PC-3 (cell line): ENCODE results near the gene GCG. TPM values are rescaled to one million over a fixed set of nuclear protein-coding genes. Genes with fewer than 3 reads are reported as not detected.

ENCODE experiments used
- ATAC-seq: fragments of 200-7000 bp; cut with Tn5 transposase; 2 replicates; pipeline ENCODE4 v1.9.1; 2020; ENCODE audit warnings: mild to moderate bottlenecking, moderate library complexity
- BruUV-seq: library from RNA; stranded (reverse); fragments of 400-500 nt; replicated peaks from 2 replicates; lab custom pipeline; 2021; lab: Mats Ljungman, UMichigan
- CTCF ChIA-PET: fragments of 300-600 bp; sonication (Branson Sonifier 250); formaldehyde crosslinking; loops from one replicate; lab custom pipeline; 2022; ENCODE audit warnings: antibody characterized with exemption; lab: Charles Lee
- POLR2A ChIA-PET: fragments of 300-600 bp; sonication (Branson Sonifier 250); formaldehyde crosslinking; loops from one replicate; lab custom pipeline; 2022; ENCODE audit warnings: antibody characterized with exemption; ENCODE audit not compliant: unreplicated experiment; lab: Charles Lee
- DNase-seq: peaks from one replicate; pipeline ENCODE4 v3.0.0-alpha.2; 2015
- H2AFZ ChIP-seq: fragments of 300-600 bp; sonication (generic); 2 replicates; pipeline ENCODE4 v1.6.0; 2016; ENCODE audit warnings: antibody characterized with exemption, low read length
- H3F3A ChIP-seq: fragments of 300-600 bp; sonication (generic); one replicate; pipeline ENCODE4 v1.6.0; 2017; ENCODE audit warnings: antibody characterized with exemption, low read length, control low read depth, mild to moderate bottlenecking; ENCODE audit not compliant: unreplicated experiment
- H3K27ac ChIP-seq: fragments of 300-600 bp; sonication (generic); 2 replicates; pipeline ENCODE4 v1.5.1; 2016; ENCODE audit warnings: mild to moderate bottlenecking, low read length
- H3K27me3 ChIP-seq: fragments of 300-600 bp; sonication (generic); 2 replicates; pipeline ENCODE4 v1.6.1; 2016; ENCODE audit warnings: low read length, mixed read lengths
- H3K36me3 ChIP-seq: fragments of 300-600 bp; sonication (generic); 2 replicates; pipeline ENCODE4 v1.6.1; 2016; ENCODE audit warnings: low read depth, mixed run types, low read length, mixed read lengths
- H3K4me1 ChIP-seq: fragments of 300-600 bp; sonication (generic); 2 replicates; pipeline ENCODE4 v1.5.1; 2016; ENCODE audit warnings: low read length; ENCODE audit not compliant: insufficient read depth
- H3K4me2 ChIP-seq: fragments of 300-600 bp; sonication (generic); 2 replicates; pipeline ENCODE4 v1.6.0; 2016; ENCODE audit warnings: low read length
- H3K4me3 ChIP-seq: fragments of 300-600 bp; sonication (generic); 2 replicates; pipeline ENCODE4 v1.5.1; 2016; ENCODE audit warnings: mild to moderate bottlenecking, low read length, mixed read lengths
- H3K79me2 ChIP-seq: fragments of 300-600 bp; sonication (generic); 2 replicates; pipeline ENCODE4 v1.6.1; 2017; ENCODE audit warnings: low read length, mixed read lengths
- H3K9ac ChIP-seq: fragments of 300-600 bp; sonication (generic); 2 replicates; pipeline ENCODE4 v1.6.0; 2016; ENCODE audit warnings: mild to moderate bottlenecking, low read length
- H3K9me2 ChIP-seq: fragments of 300-600 bp; sonication (generic); replicated peaks from 2 replicates; pipeline ENCODE4 v1.6.1; 2016; ENCODE audit warnings: mixed run types, low read length, mixed read lengths
- H3K9me3 ChIP-seq: fragments of 300-600 bp; sonication (generic); 2 replicates; pipeline ENCODE4 v1.6.1; 2016; ENCODE audit warnings: low read length, mixed read lengths
- H4K20me1 ChIP-seq: fragments of 300-600 bp; sonication (generic); 2 replicates; pipeline ENCODE4 v1.6.1; 2016; ENCODE audit warnings: low read length, mixed read lengths
- CTCF ChIP-seq: fragments of 300-600 bp; sonication (generic); conservative IDR thresholded peaks from 2 replicates; pipeline ENCODE4 v1.5.1; 2017; ENCODE audit warnings: antibody characterized with exemption, low read depth, mild to moderate bottlenecking, low read length
- EZH2 ChIP-seq: fragments of 300-600 bp; sonication (generic); IDR thresholded peaks from one replicate; pipeline ENCODE4 v1.6.1; 2017; ENCODE audit warnings: antibody characterized with exemption, mild to moderate bottlenecking, low read length; ENCODE audit not compliant: unreplicated experiment
- EZH2phosphoT487 ChIP-seq: fragments of 300-600 bp; sonication (generic); IDR thresholded peaks from 2 replicates; pipeline ENCODE4 v1.6.1; 2018; ENCODE audit warnings: mild to moderate bottlenecking, antibody characterized with exemption, low read length, borderline replicate concordance
- intact Hi-C: fragments of 100-400 bp; cut with micrococcal nuclease; formaldehyde crosslinking; loops from 2 replicates; pipeline ENCODE4 v1.9.0; 2023
- total RNA-seq: library from RNA; depleted of rRNA; stranded (reverse); fragments of >200 nt; gene quantifications from 2 replicates; pipeline ENCODE4 v1.2.3, GENCODE V29; 2014

The GCG gene
- total RNA-seq, 1 experiment from 2014 or later, result not detected

- POLR2A ChIA-PET, result no interaction called here
- Histone ChIP-seq H3K4me1 (peaks cover 8% of the 10 kb centered on the region; the same call in 1 of the 2 replicates), H3K27me3 (no peaks in the 10 kb centered on the region), H3K9ac (no peak overlapping the region), H3K4me3 (no peak overlapping the region), H3K9me2 (no peaks in the 10 kb centered on the region), H4K20me1 (no peaks in the 10 kb centered on the region), H3K4me2 (no peak overlapping the region), H2AFZ (no peak overlapping the region), H3K27ac (no peak overlapping the region), H3K36me3 (no peaks in the 10 kb centered on the region), H3F3A (no peaks in the 10 kb centered on the region), H3K79me2 (no peaks in the 10 kb centered on the region), H3K9me3 (no peaks in the 10 kb centered on the region)
- intact Hi-C loops, result no loop called here
- CTCF ChIA-PET, result no interaction called here
- DNase-seq (no peak), ATAC-seq (no peak)
- BruUV-seq, result no TSS peak
- TF ChIP-seq EZH2phosphoT487 (no peak), EZH2 (no peak)
These were observed 36.4 kb upstream of the GCG start for GRCh38 chr2:162188451-162188850.

DNA sequence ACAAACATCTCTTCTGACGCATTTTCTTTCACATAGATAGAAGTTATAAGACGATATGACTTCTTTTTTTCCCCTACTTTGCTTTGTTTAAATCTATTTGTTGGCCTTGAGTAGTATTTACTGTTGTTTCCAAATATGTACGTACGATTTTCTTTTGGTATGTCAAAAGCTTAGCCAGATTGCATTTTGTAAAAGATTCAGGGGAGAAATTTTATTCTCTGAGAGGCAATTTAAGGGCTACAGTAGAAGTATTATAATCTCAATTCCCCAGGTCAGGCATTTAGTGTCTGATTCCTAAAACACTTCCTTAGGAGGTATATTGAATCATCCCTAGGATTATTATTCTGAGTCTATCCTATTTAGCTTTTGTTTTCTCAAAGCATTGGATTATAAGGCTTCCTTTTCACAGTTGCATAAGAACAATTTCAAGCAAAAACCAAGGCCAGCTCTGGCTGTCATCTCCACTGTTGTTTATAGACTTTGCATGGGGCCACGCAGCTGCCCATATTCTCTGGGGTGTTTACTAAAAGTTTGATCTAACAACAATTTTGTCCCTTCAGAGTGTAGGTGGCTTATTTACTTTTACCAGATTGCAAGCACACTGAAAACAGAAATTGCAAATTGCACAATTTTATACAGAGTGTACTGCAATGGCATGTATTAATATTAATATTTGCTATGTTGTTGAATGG lies 33.6 kb upstream of the GCG start:
- intact Hi-C loops, result no loop called here

GRCh38 chr2:162184821-162185450 lies 32.9 kb upstream of the GCG start:
- no peaks in the 10 kb centered on the region for H3K79me2 ChIP-seq
- H3K9me2 ChIP-seq, result no peaks in the 10 kb centered on the region
- no TSS peak for BruUV-seq
- H3K9ac ChIP-seq, result no peak overlapping the region
- H3K4me2 ChIP-seq, result no peak overlapping the region
- POLR2A ChIA-PET, result no interaction called here
- H2AFZ ChIP-seq, result no peak overlapping the region
- intact Hi-C loops, result no loop called here
- H3K4me1 ChIP-seq, result peaks cover 8% of the 10 kb centered on the region; the same call in 1 of the 2 replicates
- H3K4me3 ChIP-seq, result no peak overlapping the region
- TF ChIP-seq EZH2 (no peak), EZH2phosphoT487 (no peak), CTCF (no peak)
- H3K27me3 ChIP-seq, result no peaks in the 10 kb centered on the region
- no peaks in the 10 kb centered on the region for H3K36me3 ChIP-seq
- ATAC-seq (no peak), DNase-seq (peak; percentile 21)
- H3F3A ChIP-seq, result no peaks in the 10 kb centered on the region
- no peaks in the 10 kb centered on the region for H4K20me1 ChIP-seq
- no peak overlapping the region for H3K27ac ChIP-seq
- H3K9me3 ChIP-seq, result no peaks in the 10 kb centered on the region
- CTCF ChIA-PET, result no interaction called here

More for the DNA sequence above, 33.6 kb upstream of the GCG start:
- no peaks in the 10 kb centered on the region for H3K27me3 ChIP-seq
- ATAC-seq (no peak), DNase-seq (no peak)
- H3K9ac ChIP-seq, result no peak overlapping the region
- no peaks in the 10 kb centered on the region for H3K79me2 ChIP-seq
- no peaks in the 10 kb centered on the region for H3F3A ChIP-seq
- peaks cover 8% of the 10 kb centered on the region; the same call in 1 of the 2 replicates for H3K4me1 ChIP-seq
- no peaks in the 10 kb centered on the region for H3K9me3 ChIP-seq
- H3K36me3 ChIP-seq, result no peaks in the 10 kb centered on the region
- no peak overlapping the region for H3K4me3 ChIP-seq
- H3K4me2 ChIP-seq, result no peak overlapping the region
- ChIA-PET CTCF (no interaction called here), POLR2A (no interaction called here)
- TF ChIP-seq EZH2, result no peak
- TF ChIP-seq EZH2phosphoT487, result no peak
- TF ChIP-seq CTCF, result no peak
- no peaks in the 10 kb centered on the region for H3K9me2 ChIP-seq
- H2AFZ ChIP-seq, result no peak overlapping the region
- no peak overlapping the region for H3K27ac ChIP-seq
- no peaks in the 10 kb centered on the region for H4K20me1 ChIP-seq
- BruUV-seq, result no TSS peak
